GM19043 (cell line): Measurements from ENCODE around the gene S100A13.
A peak's percentile ranks its signal among the peaks of the same experiment; 100 is the strongest.
"Not testable (repeated sequence)": the region's sequence is repeated elsewhere in the genome, so short reads cannot be mapped to it uniquely, and the experiment has no call there.

ENCODE experiments used
- ATAC-seq: cut with Tn5 transposase; IDR thresholded peaks from one replicate; pipeline ENCODE4 v1.9.1; 2021; ENCODE audit warnings: low read depth; ENCODE audit not compliant: unreplicated experiment

S100A13 gene

GRCh38 chr1:153608742-153609584 lies 18.3 kb downstream of the S100A13 start:
- ATAC-seq, result no peak

GRCh38 chr1:153608089-153608682 lies 19.1 kb downstream of the S100A13 start:
- ATAC-seq, result no peak

GRCh38 chr1:153607381-153607780 lies 19.9 kb downstream of the S100A13 start:
- no peak for ATAC-seq

GRCh38 chr1:153606194-153606593 lies 21.1 kb downstream of the S100A13 start:
- ATAC-seq, result no peak

- no peak for ATAC-seq
Observed at GRCh38 chr1:153602749-153603148, 24.6 kb downstream of the S100A13 start.

GRCh38 chr1:153599847-153600246 lies 27.5 kb downstream of the S100A13 start:
- no peak for ATAC-seq

- ATAC-seq, result peak; percentile 99
Observed at GRCh38 chr1:153598309-153599172, 28.8 kb downstream of the S100A13 start.

GRCh38 chr1:153597206-153597605 lies 30.1 kb downstream of the S100A13 start:
- ATAC-seq, result no peak

GRCh38 chr1:153592748-153593147 lies 34.6 kb downstream of the S100A13 start:
- no peak for ATAC-seq

- no peak for ATAC-seq
Observed at GRCh38 chr1:153588482-153588881, 38.8 kb downstream of the S100A13 start.

- ATAC-seq, result not testable (repeated sequence)
Observed at GRCh38 chr1:153588033-153588432, 39.3 kb downstream of the S100A13 start.

GRCh38 chr1:153587314-153587713 lies 40.0 kb downstream of the S100A13 start:
- no peak for ATAC-seq

GRCh38 chr1:153586347-153586746 lies 41.0 kb downstream of the S100A13 start:
- no peak for ATAC-seq

- ATAC-seq, result no peak
Observed at GRCh38 chr1:153585006-153585405, 42.3 kb downstream of the S100A13 start.

- ATAC-seq, result no peak
Observed at GRCh38 chr1:153583976-153584375, 43.3 kb downstream of the S100A13 start.

GRCh38 chr1:153583514-153583913 lies 43.8 kb downstream of the S100A13 start:
- not testable (repeated sequence) for ATAC-seq

- not testable (repeated sequence) for ATAC-seq
Observed at GRCh38 chr1:153582836-153583235, 44.5 kb downstream of the S100A13 start.

GRCh38 chr1:153578936-153579335 lies 48.4 kb downstream of the S100A13 start:
- ATAC-seq, result no peak

GRCh38 chr1:153578490-153578889 lies 48.8 kb downstream of the S100A13 start:
- ATAC-seq, result no peak

- ATAC-seq, result no peak
Observed at GRCh38 chr1:153577624-153578051, 49.7 kb downstream of the S100A13 start.

- no peak for ATAC-seq
Observed at GRCh38 chr1:153577138-153577537, 50.2 kb downstream of the S100A13 start.
